GM19043 (cell line): Measurements from ENCODE around the gene KIF23.
A peak's percentile ranks its signal among the peaks of the same experiment; 100 is the strongest.

Experiments used
- ATAC-seq: cut with Tn5 transposase; IDR thresholded peaks from one replicate; pipeline ENCODE4 v1.9.1; 2021; ENCODE audit warnings: low read depth; ENCODE audit not compliant: unreplicated experiment

Gene KIF23

DNA sequence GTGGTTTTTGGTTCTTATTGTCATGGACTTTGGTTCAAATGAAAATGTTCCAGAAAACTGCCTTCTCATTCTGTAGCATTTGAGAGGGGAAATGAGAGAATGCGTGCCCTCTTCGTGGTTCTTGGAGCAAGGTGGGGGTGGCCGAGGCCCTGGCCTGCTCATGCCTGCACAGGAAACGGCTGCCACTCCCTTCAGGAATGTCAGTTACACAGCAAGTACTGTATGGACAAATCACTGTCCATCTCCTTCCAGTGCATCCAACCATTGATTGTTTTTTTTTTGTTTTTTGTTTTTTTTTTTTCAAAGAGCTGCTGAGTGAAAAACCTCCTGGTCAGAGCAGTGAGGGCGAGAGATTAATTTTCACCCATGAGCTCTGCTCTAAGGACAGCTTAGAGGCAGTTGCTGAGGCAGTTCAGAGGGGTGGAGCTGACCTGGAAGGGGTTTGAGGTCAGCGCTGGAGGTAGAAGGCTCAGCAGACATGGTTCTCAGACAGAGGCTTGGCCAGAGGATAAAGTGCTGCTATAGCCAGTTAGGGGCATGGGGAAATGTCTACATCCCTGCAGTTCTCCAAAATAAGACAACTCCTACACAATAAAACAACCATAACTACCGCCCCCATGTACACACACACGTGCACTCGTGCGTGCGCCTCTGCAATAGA, 20.2 kb upstream of the KIF23 start:
- no peak for ATAC-seq

DNA sequence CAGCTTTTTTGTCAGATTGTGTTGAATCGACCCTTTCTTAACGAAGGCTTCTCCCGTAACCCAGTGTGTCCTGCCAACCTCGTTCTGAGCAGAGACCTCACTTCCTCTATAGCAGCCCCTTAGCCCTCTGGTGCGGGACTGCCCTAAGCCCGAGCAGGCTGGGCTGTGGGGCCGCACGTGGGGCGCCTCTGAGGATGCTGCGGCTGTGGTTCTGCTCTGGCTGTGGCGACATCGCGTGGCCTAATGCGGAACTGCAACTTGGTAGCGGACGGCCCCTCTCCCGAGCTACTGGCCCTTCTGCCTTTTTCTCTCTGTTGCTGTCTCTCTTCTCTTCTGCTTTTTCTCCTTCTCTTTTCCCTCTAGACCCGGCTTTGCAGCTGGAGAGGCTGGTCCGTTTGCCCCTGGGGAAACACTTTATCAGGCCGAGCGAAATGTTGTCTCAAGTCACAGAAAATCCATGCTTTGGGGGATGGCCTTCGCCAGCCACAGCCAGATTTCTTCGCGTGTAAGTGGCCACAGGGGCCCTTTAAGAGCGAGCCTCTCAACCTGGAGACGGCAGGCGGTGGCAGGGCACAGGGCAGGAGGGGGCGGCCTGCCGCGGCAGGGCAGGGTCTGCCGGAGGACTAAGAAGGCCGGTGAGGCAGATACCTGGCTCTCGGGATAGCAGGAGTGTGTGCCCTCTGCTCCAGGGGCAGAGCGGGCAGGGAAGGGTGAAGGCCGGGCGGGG, 19.4 kb upstream of the KIF23 start:
- no peak for ATAC-seq

DNA sequence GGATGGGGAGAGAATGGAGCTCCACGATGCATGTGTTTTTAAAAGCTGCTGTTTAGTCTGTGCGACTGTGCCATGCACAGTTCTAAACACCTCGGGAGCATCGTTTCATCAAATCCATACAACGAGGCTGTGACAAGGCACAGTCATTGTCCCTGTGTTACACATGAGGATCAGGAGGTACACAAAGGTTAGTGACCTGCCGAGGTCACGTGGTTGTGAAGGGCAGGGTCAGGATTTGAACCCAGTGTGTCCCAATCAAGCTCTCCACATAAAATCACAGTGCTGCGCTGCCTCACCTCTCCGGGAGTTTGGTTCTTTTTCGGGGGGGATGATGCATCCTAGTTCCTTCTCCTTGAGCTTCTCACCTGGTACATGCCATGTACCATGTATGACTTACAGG, 18.7 kb upstream of the KIF23 start:
- ATAC-seq = no peak

DNA sequence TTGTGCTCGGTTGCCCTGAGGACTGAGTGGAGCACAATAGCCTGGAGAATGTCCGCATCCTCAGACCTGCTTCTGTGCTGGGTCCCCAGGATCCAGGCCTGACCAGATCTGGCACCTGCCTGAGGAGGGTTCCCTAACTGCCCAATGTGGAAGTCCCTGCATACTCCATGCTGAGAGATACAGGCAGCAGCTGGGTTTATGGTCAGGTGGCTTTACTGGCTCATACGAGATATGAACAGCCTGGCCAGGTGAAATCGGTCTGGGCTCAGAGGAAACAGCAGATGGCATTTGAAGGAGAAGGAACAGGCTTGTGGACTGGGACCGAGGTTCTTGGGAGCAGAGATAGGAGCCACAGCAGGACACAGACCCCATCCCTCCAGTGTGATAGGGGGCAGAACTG, 18.2 kb upstream of the KIF23 start:
- ATAC-seq = no peak

DNA sequence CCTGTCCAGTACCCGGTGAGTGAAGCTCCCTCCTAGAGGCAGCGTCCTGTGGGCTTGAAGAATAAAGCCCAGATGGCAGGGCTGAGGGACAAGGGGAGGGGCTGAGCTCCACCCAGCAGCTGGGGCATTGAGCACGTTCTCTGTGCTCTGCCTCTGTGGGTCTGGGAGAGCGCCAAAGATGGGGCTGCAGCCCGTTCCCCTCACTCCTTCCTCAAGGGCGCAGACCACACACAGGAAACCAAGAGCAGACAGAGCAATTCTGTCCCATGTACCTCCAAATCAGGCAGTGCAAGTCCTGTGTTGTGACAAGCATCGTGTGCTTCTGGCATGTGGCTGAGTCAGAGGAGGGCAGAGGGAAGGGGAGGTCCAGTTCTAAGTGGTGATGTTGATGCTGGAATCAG, 15.7 kb upstream of the KIF23 start:
- ATAC-seq = no peak

DNA sequence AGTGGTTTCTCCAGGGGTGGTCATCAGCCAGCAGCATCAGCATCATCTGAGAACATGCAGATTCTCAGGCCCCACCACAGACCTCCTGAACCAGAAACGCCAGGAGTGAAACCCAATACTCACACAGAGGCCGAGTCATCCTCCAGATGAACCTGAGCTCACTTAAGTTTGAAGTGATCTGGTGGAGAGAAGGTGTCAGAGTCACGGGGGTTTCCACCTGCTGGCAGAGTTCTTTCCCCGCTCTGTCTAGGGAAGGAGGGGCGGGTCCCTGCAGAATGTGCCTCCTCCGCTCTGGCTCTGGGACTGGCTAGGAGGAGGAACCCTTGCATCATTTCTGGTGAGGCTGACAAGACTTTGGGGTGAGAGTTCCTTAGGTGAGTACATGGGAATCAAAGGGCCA, 13.3 kb upstream of the KIF23 start:
- ATAC-seq = no peak

DNA sequence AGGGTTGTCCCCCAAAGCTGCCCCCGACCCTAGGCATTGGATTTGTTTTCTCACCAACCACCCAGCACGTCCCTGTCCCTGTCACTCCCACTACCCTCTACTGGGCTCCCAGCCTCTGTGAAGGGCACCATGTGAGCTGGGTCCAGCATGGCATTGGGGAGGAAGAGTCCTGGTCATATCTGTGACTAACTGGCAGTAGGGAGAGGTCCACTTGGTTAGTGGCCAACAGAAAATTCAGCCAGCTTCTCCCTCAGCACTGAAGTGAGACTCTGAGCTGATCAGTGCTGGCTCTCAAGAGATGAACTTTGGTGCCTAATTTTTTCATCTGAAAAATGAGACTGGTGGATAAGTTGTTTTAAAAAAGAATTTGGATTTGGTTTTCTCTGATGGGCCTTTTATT, 11.3 kb upstream of the KIF23 start:
- no peak for ATAC-seq

DNA sequence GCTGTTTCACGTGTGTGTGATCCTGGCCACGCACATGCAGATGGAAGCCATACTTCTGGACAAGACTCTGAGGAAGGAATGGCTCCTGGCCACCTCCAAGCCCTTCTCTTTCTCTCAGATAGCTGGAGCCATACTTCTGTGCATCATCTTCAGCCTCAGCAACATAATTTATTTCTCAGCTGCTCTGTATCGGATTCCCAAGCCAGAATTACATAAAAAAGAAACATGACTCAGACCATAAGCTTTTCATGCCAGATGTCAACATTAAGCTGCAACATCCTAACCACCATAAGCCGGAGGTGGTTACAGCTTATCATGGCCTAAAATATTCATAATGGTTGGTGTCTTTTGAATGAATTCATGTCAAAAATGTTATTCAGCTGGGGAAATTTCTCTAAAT, 10.6 kb upstream of the KIF23 start:
- no peak for ATAC-seq

DNA sequence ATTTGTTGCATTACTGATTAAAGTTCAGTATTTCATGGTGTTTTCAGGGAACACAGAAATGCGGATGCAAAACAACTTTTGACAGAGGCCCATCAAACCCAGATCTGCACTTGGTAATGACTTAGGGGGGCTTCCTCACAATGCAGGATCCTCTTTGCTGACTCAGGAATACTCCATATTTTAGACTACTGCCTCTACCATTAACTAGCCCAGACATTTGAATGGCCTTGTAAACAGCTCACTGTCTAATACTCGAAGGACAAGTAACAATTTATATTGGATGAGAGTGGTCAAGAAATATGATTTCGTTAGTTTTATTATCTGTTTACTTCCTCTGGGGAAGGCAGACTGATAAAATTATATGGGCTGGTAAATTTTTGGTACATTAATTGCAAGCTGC, 9.0 kb upstream of the KIF23 start:
- ATAC-seq = no peak

DNA sequence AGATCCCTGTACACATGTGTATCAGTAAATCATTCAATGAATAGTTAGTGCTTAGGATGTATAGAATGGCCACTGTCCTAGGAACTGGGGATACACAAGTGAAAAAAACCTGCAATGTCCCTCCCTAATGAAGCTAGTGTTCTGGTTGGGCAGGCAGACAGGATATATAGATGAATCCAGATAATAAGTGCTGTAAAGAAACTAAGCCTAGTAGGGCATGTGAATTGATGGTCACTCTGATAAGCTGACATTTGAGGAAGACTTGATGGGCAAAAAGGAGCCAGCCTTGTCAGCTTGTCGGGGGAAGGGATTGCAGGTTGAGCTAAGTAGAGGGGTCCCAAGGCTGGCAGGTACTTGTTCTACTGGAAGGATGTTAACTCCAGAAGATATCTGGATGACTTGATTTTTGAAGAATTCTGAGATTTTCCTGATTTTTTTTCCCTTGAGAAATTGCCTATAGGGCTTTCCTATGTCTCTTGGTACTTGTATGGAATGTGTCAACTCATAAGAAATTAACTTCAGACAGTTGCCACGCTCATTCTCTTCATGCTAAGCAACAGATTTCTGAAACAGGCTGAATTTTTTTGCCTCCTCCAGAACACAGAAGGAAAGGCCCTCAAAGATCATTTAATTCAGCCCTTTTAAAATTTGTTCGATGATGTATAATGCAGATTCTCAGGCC, 6.3 kb upstream of the KIF23 start:
- no peak for ATAC-seq

DNA sequence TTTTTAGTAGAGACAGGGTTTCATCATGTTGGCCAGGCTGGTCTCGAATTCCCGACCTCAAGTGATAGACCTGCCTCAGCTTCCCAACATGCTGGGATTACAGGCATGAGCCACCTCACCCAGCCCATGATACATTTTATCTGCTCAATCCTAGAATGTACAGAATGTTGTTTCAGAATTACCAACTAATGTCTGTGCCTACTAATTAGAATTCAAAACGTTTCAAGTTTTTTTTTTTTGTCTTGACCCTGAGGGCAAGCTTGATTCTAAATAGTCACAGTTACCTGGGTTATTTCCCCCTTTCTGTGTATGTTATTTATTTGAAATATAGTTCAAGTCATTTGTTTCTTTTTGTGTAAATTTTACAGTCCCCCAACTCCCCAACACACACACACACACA, 5.3 kb upstream of the KIF23 start:
- no peak for ATAC-seq

DNA sequence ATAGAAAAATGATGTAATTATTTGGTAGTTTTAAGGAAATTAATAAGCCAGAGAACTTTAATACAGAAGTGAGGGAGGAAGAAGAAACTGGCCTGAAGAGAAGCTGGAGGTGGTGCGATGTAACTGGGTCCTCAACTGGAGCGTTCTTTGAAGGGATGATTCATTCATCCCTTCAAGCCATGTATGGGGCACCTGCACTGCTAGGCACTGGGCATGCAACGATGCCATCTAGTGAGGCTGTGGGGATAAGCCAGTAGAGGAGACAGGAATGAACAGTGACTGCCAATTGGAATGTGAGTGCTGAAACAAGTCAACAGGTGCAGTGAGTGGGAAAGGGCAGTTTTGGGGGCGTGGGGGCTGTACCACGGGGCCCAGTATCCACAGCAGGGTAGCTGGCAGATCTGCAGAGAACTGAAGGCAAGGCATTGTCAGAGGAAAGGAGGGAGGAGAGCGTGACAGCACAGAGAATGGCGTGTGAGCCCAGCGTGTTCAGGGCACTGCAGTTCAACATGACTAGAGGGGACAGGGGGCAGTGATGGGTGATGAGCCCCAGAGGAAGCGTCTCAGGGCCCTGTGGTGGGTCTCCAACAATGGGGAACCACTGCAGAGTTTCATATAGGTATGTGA, 3.8 kb upstream of the KIF23 start:
- ATAC-seq = no peak

DNA sequence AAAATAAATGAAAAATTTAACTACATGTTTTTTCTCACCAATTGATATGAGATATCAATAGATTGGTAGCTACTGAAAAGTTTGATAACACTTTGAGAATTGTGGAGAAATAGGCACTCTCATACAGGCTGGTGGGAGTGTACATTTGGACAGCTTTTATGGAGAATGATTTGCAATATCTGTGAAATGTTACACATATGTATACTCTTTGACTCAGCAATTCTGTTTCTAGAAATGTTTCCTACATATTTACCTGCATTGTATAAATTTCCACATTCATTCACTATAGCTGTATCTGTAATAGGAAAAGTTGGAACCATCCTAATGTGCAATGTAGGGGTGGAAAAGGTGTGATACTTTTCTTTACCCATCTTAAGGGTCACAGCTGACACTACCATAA, 1.9 kb upstream of the KIF23 start:
- no peak for ATAC-seq

DNA sequence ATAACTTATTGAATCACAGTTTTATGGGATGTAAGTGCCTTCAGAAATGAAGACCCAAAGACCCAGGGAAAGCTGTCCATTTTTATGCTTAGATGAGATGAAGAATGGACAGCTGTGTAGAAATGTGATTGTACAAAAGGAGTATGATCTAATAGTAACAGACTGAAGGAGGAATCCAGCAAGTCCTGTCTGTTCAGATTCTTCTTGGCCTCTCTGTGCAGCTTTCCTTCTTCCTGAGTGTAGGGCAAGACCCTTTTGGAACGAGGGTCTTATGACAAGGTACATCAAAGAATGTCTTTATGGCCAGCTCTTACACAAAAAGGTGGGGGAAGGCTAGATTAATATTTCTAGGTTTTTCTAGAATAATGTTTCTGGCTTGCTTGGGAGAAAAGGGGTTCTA, 1.4 kb upstream of the KIF23 start:
- ATAC-seq = no peak

DNA sequence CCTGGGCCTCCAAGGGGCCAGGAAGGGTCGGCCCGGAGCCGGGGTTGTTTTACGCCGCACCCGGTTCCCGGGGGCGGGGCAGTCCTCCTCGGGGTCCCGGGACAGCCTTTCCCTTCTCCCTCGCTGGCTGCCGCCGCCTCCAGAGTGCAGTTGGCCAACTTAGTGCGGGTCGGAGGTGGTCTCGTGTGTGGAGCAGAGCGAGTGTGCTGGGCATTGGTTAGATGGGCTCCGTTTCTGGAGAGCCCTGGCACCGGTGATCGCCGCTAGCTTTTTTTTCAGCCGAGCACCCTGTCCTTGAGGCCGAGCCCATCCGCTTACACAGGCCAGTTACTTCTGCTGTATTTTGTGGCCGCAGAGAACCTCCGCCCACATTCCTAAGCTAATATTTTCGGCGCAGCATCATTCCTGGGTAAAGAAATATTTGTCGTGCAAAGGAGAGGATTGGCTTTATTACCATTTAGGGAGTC, 585 bp downstream of the KIF23 start:
- peak; percentile 26 for ATAC-seq

DNA sequence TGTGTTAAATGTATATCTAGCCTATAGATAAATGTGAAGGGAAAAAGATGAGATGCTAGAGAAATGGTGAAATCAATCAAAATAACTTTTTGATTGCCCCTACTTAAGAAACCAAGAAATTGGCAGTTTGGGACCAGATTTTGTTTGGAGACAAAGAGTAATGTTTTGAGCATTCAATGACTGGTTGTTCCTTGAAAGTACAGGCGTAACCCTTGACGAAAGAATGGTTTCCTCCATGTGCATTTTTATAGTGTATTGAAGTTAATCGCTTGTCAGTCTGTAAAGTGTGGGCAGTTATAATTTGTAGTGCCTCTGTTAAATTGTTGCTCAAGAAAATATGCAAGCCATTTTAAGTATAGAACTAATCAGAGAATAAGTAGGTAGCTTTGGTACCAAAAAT, 1.2 kb downstream of the KIF23 start:
- no peak for ATAC-seq

DNA sequence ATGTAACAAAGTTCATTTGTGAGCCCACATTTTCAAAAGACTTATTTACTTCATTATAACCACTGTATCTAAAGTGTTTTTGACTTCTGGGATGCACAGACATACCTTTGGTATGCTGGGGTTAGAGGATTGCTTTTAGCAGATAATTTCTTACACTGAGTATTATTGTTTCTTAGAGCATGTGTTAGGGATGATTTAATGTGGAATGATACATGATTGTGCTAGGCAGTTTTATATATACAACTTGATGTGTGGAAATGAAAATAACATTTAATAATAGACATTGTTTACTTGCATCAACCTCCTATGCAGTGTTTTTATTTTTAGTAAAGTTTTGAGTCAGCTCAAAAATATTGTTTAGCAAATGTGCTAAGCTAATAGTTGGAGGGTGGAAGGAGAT, 3.4 kb downstream of the KIF23 start:
- ATAC-seq = no peak

DNA sequence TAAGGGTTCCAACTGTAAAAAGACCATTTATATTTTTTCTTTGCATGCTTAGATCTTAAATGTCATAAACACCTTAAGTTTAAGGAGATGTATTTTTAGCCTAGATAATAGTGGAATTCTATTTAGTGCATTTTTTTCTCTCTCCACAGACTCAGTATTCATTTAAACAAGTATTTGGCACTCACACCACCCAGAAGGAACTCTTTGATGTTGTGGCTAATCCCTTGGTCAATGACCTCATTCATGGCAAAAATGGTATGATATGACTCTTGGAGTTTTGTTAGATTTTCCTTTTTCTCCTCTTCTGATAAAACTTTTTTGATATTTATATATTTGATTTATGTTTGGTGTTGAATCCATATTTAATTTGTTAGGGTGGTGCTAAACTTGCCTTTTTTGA, 7.3 kb downstream of the KIF23 start:
- ATAC-seq = no peak

DNA sequence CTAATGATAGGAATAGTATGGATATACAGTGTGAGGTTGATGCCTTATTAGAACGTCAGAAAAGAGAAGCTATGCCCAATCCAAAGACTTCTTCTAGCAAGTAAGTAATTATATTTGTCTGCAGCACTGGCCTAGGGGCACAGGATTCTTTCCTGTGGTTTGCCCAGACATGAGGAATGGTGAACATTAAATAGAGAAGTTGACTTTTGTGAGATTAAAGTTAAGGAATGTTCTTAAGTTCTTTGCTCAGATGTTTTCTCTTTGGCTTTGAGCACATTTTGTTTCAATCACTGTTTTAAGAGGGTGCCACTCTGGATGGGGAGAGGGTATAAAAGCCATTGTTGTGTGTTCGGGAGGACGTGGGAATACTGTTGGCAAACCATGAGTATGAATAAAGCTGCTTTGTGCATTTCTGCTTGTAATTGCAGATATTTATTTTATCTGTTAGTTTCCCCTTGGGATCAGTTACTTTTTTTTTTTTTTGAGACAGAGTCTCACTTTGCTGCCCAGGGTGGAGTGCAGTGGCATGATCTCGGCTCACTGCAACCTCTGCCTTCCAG, 8.3 kb downstream of the KIF23 start:
- ATAC-seq = no peak

DNA sequence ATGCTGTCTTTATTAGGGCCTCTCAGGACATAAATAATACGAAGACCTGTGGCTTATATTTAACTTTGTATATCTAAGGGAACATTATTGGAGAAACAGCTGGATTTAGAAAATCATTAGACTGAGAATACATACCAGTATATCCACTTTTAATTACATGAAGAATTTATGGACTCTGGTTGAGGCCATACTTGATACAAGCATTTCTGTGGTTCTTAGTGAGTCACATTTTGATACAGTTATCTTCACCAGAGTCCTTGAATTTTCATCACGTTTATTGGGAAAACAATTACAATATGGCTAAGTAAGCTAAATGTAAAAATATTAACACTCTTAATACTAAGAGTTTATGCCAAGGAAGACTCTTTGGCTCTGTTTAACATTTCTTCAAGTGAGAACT, 9.9 kb downstream of the KIF23 start:
- ATAC-seq = no peak

DNA sequence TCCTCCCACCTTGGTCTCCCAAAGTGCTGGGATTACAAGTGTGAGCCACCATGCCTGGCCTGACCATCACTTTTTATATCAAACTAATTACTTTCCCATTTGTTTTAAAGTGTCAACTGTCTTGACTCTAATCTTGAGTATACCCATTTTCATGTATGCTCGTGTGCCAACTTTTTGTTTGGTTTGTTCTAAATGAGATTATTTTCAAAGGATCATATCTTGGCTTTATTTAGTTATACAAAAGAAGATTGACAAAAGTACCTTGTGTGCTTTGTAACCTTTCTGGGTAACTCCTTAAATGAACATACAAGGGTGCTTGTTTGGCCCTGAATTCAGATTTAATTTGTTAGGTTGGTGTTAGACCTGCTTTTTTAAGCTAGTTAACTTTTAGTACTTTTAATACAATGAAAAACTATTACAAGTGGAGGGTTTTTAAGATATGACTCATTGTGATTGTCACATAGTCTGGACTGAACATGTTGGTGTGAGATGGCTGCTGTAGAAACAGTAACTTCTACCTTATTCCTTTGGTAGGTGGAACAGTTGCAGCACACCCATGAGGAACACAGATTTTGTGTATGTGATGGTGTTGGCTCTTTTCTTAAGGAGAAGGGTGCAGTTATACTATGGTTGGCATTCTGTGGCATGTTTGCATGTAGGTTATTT, 10.7 kb downstream of the KIF23 start:
- ATAC-seq = no peak
